HL-60 (cell line): ENCODE results near the gene MAP3K14.

ENCODE experiments used
- CTCF ChIP-seq: IDR thresholded peaks from one replicate; pipeline ENCODE4 v1.5.1; 2011; ENCODE audit warnings: low read length, control low read depth, inconsistent platforms; ENCODE audit not compliant: insufficient read depth
- GABPA ChIP-seq: IDR thresholded peaks from 2 replicates; pipeline ENCODE4 v1.6.1; 2012; ENCODE audit warnings: low read depth
- POLR2AphosphoS5 ChIP-seq: IDR thresholded peaks from 2 replicates; pipeline ENCODE4 v1.6.1; 2012; ENCODE audit warnings: low read depth
- REST ChIP-seq: IDR thresholded peaks from 2 replicates; pipeline ENCODE4 v1.6.1; 2012; ENCODE audit warnings: low read depth; ENCODE audit not compliant: insufficient replicate concordance
- SPI1 ChIP-seq: IDR thresholded peaks from 2 replicates; pipeline ENCODE4 v1.6.1; 2012; ENCODE audit warnings: low read depth, mild to moderate bottlenecking, borderline replicate concordance

- TF ChIP-seq CTCF, result no peak
- no peak for TF ChIP-seq POLR2AphosphoS5
- TF ChIP-seq GABPA, result no peak
- no peak for TF ChIP-seq REST
- TF ChIP-seq SPI1, result no peak
Observed at GRCh38 chr17:45311401-45311759, 5.4 kb downstream of the MAP3K14 start.
